Medulla oblongata (tissue), 1 donor: ENCODE data around the gene ZDHHC19.
"Not testable (repeated sequence)": the region's sequence is repeated elsewhere in the genome, so short reads cannot be mapped to it uniquely, and the experiment has no call there.

Experiments used
- DNase-seq: peaks from one replicate; pipeline ENCODE4 v3.0.0-alpha.2; 2015; ENCODE audit errors: extremely low spot score

The ZDHHC19 gene

DNA sequence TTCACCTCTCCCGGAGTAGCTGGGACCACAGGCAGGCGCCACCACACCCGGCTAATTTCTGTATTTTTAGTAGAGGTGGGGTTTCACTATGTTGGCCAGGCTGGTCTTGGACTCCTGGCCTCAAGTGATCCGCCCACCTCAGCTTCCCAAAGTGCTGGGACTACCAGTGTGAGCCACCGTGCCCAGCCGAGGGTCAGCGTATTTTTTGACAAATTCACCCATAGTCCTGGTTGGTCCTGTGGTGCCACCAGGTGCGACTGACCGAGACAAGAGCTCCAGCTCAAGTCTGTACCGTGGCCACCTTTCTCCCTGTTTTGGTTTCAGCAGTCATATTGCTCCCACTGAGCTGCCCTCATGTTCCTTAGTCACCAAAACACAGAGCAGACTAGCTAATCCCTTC lies 13.9 kb upstream of the ZDHHC19 start:
- DNase-seq, result no peak

DNA sequence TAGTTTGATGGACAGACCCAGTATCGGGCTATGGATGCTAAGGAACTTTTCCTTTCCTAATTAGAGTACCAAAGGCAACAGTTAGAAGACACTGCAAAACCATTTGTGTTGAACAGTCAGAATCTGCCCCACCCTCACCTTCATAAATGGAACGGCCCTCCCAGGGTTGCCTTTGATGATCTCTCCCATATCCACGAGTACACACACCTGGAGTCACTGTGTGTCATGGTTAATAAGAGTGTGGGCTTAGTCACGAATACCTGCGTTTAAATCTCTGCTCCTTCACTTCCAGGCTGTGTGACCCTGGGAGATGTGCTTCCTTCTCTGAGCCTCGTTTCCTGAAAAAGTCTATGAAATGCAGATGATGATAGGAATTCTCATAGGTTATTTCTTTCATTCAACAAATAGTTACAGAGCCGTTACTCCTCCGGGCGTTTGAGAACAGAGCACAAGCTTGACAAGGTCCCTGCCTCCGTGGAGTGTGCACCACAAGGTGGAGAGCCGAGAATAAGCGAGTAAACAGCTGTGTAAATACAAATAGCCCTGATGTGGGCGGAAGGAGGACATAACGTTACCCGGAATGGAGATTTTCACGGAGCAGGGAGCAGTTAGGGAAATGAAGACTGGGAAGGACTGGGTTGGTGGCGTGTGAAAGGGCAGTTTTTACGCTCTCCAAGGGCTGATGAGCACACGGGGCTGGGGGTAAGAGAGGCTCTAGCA lies 11.8 kb upstream of the ZDHHC19 start:
- no peak for DNase-seq

DNA sequence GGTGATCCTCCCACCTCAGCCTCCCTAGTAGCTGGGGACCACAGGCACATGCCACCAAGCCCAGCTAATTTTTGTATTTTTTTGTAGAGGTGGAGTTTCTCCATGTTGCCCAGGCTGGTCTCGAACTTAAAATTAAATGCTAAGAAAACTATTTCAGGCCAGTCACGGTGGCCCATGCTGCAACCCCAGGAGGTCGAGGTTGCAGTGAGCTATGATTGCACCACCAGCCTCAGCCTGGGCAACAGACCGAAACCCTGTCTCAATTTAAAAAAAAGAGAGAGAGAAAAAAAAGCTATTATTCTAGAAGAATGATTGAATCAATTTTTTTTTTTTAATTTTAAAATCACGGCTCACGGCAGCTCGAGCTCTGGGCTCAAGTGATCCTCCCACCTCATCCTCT lies 9.8 kb upstream of the ZDHHC19 start:
- no peak for DNase-seq

DNA sequence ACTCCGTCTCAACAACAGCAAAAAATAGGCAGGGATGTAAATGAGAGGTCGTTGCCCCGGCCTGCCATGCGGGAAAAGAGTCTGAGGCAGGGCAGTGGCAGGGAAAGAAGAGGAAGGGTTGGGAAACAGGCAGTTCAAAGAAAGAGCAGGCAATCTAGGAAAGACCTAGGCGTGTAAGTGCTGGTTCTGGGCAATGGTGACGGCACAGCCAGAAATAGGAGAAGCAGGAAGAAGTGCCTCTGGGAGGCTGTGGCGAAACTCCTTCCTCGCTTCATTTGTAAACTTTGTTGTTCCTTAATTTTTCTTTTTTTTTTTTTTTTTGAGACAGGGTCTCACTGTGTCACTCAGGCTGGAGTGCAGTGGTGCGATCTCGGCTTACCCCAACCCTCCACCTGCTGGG lies 9.4 kb upstream of the ZDHHC19 start:
- DNase-seq, result peak; percentile 53

DNA sequence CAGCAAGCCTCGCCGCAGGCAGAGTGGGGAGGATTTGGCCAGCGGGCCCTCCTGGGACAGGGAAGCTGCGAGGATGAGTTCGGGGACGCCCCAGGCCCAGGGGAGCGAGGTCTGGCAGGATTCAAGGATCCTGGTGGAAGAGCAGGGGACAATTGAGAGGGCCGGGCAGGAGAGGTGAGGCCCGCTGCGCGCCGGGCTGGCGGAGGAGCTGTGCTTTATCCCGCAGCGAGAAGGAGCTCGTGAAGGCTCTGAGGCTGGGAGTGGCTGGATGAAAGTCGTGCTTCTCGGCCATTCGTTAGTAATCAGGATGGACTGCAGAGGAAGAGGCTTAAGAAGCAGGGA lies 8.7 kb upstream of the ZDHHC19 start:
- no peak for DNase-seq

DNA sequence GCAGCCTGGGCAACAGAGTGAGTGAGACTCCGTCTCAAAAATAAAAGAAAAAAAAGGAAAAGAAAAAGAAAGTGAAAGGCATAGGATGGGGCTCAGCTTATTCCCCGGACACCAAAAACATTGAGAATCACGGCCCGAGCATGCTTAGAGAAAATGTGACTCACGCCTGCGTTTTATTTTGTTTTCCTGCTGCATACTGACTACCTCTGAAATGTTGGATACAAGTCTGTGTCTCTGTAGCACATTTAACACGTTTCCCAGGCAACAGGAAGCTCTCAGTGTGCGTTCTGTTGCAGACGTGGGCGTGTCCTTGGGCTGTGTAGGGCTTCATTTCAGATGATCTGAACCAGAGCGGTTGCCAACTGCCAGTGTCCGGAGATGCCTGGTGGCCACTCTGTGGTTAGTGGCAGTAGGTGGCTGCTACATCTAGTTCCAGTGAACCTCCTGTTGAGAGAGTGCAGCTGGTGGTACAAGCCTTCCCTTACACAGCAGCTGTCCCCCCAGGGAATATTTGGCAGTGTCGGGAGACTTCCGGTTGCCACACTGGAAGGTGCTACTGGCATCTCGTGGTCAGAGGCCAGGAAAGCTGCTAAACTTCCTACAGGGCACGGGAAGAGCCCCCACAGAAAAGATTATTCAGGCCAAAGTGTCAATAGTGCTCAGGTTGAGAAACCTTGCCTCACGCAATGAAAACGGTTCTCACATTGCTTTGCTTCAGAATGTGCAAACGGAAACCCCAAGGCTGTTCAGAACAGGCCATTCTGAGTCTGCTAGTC lies 8.2 kb upstream of the ZDHHC19 start:
- peak; percentile 67 for DNase-seq

DNA sequence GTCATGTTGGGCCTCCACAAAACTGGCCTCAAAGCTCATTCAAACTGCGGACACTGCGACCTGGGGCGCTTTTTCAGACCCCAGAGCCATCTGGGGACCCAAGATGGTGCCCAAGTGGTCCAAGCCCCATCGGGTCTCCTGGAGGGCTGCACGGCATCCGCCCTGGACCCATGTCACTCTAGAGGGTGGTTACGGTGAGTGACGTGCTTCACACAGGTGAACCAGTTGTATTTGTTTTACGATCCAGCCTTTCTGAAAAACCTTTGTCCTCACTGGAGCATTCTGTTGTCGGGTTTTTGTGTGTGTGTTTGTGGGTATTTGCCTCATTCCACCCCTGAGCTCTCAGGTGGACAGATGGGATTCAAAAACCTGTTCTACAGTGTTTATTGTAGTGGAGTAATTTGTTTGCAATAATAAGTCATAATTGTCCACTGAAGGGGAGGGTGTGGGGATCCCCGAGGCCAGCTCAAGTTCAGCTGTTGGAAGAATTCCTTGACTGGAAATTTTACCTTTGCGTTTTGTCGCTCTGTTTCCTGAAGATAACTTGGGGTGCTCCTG lies 7.0 kb upstream of the ZDHHC19 start:
- DNase-seq, result no peak

DNA sequence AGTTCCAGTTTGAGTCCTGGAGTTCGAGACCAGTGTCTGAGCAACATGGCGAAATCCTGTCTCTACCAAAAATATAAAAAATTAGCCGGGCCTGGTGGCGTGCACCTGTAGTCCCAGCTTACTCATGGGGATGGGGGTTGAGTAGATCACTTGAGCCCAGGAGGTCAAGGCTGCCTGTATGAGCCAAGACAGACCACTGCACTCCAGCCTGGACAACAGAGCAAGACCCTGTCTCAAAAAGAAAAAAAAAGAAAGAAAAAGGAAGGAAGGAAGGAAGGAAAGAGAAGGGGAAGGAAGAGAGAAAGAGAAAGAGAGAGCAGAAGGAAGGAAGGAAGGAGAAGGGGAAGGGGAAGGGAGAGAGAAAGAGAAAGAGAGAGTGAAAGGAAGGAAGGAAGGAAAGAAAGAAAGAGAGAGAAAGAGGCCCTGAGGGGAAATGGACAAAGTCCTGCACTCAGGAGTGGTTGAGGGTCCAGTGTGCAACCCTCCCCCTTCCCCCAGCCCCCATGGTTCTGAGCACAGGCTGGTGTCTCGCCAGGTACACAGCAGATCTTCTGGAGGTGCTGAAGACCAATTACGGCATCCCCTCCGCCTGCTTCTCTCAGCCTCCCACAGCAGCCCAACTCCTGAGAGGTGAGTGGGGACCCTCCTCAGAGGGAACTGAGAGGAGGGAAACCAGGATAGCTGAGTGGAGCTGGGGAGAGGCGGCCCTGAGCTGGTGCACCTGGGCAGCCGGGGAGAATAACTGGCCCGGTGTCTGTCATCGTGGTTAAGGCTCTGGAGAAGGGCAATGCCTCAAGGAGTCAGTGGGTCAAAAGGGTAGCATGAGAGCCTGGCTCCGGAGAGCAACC lies 6.3 kb upstream of the ZDHHC19 start:
- DNase-seq, result no peak

DNA sequence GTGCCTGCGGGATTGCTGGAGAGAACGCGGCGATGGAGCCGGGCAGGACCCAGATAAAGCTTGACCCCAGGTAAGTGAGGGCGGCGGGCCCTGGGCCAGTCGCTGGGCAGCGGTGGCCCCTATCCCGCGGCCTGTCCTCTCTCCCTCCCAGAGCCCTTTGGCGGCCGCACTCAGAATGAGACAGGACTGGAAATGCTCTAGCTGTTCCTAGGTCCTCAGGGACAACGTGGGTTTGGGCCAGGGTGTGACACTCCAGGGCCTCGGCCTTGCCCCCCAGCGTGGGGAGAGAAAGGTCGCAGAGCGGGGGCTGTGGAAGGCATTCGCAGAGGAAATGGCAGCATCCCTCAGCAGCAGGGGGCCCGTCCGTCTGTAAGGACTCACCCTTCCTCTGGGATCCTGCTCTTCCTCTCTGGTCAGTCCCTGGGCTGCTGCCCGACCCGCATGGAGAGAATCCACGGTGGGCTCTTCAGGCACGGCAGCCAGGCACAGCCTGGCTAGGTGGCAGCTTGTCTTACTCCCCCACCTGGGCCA lies 5.5 kb upstream of the ZDHHC19 start:
- no peak for DNase-seq

DNA sequence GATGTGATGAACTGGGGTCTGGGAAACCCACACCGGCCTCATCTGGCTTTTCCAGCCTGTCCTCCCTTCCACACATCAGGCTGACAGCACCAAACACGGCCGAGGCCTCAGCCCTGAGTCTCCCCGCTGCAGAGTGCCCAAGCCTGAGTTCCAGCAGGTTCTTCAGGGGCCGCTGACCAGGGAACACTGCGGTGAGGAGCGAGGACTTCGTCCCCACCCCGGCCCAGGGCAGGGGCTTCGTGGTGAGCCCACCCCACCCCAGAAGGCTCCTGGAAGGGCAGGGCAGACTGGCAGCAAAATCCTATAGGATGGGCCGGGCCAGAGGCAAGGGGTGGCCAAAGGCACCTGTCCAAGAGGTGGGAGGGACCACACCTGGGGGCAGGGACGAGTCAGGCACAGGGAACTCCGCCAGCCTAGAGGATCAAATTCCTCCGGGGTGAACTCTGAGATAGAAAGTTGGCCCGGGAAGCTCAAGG lies 4.9 kb upstream of the ZDHHC19 start, which contains the start of gene SLC51A:
TSS of gene SLC51A (plus strand) at position 446 of the 476 bp plus-strand sequence. CDS start 179 bp downstream, outside the sequence.
- DNase-seq, result no peak

DNA sequence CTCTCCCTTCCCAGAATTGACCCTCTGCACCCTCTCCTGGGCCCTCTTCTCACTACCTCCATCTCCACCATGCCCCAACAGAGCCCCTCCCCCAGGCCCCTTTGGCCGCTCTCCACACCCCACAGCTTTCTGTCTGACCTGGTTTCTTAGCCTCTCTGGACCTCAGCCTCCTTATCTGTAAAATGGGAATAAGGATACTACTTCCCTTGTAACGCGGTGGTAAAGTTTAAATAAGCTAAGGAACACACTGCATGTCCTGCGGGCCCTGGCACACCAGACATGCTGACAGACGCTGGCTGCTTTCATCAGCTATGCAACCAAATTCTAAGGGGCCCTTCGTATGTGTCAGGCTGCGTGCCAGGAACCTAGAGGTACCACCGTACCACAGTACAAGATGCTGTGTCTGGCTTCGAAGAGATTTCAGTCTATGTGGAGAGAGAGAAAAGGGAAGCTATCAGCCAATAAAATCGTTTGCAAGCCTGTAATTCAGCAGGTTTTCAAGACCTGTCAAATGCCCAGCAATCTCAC lies 4.4 kb upstream of the ZDHHC19 start:
- DNase-seq, result no peak

DNA sequence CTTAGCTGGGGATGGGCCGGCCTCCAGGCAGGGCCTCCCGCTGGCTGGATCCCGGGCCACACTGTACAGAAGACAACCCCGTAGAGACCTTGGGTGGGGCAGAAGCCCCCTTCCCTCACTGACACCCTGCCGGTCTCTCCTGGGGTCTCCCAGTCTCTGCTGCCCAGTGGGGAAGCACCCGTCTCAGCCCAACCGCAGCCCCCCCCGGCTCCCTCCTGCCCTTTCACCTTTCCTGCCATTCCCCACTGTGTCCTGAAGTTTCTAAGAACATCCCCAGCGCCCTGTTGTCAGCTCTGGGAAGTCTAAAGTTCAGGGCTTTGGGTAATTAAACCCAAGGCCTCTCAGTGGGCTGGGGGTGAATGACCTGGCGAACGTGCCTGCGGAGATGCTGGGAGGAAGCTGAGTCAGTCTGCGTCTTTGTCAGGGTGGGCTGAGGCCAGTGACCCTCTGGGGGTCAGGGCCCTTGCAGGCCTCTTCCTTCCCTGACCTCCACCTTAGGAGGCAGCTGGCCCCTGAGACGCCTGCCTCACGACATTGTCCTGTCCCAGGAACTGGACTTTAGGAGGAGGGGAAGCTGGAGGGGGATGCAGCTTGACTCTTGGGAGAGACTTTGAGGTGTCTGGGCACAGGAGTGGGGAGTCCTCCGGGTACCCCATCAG lies 3.7 kb upstream of the ZDHHC19 start:
- no peak for DNase-seq

DNA sequence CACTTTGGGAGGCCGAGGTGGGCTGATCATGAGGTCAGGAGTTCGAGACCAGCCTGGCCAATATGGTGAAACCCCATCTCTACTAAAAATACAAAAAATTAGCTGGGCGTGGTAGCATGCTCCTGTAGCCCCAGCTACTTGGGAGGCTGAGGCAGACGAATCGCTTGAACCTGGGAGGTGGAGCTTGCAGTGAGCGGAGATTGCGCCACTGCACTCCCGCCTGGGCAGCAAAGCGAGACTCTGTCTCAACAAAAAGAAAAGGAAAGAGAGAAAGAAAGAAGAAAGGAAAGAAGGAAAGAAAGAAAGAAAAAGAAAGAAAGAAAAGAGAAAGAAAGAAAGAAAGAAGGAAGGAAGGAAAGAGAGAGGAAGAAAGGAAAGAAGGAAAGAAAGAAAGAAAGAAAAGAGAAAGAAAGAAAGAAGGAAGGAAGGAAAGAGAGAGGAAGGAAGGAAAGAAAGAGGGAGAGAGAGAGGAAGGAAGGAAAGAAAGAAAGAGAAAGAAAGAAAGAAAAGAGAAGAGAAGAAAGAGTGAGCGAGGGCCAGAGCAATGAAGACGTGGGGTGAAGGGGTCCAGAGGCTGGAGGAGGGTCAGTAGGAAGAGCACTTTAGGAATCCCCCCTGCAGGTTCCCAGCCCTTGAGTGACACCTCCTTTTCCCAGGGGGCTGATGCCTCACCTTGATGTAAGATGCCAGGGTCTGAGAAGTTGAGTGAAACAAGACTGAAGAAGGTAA lies 1.1 kb downstream of the ZDHHC19 start:
- DNase-seq, result not testable (repeated sequence)

DNA sequence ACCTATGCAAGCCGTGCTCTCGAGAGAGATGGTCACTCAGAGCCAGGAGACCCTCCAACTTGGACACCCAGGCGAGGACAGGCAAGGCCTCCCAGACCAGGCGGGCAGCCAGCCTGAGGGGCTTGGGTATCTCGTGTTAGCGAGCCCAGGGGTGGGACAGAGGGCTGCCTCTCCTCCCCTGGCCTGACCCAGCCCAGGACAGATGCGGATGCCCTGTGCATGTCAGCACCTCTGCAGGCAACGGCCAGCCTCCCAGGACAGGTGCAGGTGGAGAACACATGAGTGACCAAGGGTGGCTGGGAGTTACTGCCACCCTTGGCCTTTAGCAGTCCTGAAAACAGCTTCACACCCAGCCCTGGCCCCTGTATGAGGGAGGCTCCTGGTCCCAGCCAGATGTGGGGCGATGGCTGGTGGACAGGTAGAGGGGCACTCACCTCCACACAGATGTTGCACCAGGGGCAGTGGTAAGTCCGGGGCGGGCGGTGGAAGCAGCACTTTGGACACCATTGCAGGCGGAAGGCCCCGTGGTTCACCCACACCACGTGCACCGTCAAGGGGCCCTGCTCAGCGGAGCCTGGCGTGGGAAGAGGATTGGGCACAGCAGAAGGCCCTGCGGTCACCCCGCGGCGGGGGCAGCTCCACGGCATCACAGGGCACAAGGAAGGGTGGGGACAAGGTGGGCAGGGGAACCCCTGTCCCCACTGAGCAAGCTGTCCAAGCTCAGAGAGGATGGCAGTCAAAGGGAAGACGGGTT lies 2.1 kb downstream of the ZDHHC19 start:
- DNase-seq, result no peak

DNA sequence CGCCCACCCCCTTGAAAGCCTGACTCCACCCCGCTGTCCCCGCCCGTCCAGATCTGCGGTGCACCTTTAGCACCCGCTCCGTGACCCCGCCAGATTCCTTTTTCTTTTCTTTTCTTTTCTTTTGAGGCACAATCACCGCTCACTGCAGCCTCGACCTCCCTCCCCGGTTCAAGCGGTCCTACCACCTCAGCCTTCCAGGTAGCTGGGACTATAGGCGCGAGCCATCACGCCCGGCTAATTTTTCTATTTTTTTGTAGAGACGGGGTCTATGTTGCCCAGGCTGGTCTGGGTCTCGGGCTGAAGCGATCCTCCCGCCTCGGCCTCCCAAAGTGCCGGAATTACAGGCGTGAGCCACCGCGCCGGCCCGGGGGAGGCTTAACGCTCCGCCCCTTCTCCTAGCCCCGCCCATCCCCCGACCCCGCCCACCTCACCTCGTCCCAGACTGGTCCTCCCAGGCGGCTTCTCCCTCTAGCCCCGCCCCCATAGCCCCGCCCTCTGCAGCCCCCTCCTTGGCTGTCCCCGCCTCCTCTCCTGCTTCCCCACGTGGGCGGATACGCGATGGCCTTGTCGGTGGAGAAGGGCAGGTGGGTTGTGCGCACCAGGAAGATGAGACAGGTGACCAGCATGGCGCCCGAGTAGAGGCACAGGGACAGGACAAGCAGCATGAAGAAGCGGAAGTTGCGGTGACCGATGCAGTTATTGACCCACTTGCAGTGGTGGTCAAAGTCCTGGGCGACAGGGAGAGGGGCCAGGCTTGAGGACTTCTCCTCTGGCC lies 3.2 kb downstream of the ZDHHC19 start:
- DNase-seq, result no peak

DNA sequence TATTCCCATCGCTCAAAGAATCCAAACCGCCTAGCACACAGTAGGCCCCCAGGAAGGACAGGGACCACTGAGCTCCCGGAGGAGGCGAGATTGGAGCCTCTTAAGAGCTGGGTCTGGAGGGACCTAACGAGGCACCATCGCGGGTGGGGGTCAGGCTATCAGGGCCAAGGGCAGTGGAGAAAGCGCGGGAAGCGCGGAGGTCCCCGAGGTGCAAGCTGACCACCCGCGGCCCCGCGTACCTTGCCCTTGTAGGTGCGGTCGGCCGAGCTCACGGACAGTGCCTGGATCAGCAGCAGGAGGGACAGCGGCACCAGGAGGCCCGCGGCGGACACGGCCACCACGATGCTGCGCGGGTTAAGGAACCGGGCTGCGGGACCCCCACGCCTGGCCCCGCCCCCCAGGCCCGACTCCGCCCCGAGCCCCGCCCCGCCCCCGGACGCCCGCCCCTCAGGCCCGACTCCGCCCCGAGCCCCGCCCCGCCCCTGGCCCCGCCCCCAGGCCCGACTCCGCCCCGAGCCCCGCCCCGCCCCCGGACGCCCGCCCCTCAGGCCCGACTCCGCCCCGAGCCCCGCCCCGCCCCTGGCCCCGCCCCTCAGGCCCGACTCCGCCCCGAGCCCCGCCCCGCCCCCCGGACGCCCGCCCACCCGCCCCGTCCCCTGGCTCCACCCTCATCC lies 3.9 kb downstream of the ZDHHC19 start:
- no peak for DNase-seq

DNA sequence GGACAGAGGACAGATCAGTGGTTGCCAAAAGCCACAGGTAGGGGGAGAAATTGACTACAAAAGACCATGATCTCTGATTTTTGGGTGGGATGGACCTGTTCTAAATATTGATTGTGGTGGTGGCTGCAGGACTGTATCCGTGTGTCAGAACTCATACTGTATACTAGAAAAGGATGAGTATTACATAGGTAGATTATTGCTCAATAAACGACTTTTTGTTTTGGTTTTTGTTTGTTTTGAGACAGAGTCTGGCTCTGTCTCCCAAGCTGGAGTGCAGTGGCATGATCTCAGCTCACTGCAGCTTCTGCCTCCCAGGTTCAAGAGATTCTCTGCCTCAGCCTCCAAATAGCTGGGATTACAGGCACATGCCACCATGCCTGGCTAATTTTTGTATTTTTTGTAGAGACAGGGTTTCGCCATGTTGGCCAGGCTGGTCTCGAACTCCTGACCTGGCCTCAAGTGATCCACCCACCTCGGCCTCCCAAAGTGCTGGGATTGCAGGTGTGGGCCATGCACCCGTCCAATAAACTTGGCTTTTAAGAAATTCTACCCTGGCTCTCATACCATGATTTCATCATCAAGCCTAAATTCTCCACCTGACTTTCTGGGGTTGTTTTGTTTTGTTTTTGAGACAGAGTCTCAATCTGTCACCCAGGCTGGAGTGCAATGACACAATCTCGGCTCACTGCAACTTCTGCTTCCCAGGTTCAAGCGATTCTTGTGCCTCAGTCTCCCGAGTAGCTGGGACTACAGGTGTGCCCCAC lies 5.6 kb downstream of the ZDHHC19 start:
- not testable (repeated sequence) for DNase-seq
